PC-9 (cell line): ENCODE measurements around the gene SENP2.

Experiments
- CTCF ChIP-seq: fragments of 200-600 bp; sonication (generic); conservative IDR thresholded peaks from 2 replicates; pipeline ENCODE4 v1.6.1; 2017; ENCODE audit warnings: mixed run types, antibody characterized with exemption, mild to moderate bottlenecking, moderate library complexity
- EZH2 ChIP-seq: fragments of 200-600 bp; sonication (generic); IDR thresholded peaks from 2 replicates; pipeline ENCODE4 v1.8.0; 2017; ENCODE audit warnings: antibody characterized with exemption, low read depth

GRCh38 chr3:185630182-185630622 is 44.1 kb downstream of the SENP2 start:
- TF ChIP-seq CTCF (no peak), EZH2 (no peak)
